Activated CD4-positive, alpha-beta T cell treated with anti-CD3 and anti-CD28 coated beads, Interleukin-2, Interleukin-4, amounts not matched to agents 100 ng/mL and 50 ng/mL, durations not matched to agents 16 hours and 8 hours (primary cell): ENCODE results near the gene NMUR1.

Experiments
- DNase-seq: peaks from one replicate; pipeline ENCODE4 v3.0.0-alpha.2; 2020; ENCODE audit warnings: low spot score

NMUR1 gene

DNA sequence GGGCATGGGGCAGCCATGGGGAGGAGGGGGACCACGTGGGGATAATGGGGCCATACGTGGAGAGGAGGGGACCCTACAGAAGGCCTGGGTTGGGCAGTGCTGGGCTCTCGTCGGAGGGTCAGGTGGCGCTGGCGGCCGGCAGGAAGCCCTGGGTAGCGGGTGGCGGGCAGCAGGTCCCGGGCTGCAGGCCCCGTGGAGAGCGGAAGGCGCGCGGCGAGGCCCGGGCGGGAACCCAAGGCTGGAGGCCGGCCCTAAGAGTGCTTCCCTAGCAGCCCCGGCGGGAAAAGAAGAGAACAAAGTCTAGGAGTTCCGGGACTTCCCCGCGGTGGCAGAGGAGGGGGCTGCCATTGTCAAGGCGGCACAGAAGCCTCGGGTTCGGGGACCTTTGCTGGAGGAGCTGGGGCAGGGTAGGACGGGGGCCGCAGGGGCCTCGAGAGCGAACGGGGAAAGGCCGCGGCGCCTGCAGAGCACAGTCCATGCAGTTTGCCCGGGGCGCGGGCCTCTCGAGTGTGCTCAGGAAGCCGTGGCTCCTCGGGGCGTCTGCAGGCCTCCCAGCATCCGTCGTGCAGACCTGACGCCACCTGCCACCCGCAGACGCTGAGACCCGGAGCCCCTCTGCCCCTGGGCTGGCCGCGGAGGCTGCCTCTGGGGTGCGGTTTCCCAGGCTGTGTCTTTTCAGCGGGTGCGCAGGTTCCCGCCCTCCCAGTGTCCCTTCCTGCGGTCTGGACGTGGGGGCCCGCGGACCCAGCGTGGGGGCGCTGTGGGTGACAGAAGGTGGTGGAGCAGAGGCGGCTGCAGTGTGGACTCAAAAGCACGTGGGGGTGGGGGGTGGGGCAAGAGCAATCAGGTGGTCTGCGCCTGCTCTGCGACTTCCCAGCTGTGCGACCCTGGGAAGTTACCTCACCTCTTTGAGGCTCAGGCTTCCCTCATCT lies 46.6 kb downstream of the NMUR1 start:
- peak; percentile 11 for DNase-seq

DNA sequence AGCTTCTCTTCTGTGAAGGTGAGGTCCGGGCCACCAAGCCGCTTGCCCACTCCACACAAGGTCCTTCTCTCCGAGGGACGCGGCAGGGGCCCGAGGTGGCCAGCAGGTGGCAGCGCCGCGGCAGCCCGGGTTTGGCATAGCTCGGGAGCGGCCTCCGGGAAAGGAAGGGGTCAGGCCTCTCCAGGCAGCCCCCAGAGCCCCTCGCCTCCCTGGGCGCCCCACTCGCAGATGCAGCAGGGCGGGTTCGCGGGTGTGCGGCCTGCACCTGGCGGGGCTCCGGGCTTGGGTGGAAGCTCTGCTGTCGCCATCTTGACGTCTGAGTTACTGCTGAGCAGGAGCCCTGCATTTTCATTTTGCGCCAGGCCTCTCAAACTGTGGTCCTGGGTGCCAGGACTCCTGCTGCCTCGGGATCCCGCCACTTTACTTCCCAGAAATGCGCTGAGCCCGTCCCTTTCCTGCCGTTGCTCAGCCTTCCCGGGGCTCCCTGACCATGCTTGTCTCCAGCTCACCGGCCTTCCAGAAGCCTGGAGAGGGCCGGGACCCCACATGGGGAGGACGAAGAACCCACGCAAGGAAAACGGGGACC lies 47.3 kb downstream of the NMUR1 start:
- peak; percentile 72 for DNase-seq

DNA sequence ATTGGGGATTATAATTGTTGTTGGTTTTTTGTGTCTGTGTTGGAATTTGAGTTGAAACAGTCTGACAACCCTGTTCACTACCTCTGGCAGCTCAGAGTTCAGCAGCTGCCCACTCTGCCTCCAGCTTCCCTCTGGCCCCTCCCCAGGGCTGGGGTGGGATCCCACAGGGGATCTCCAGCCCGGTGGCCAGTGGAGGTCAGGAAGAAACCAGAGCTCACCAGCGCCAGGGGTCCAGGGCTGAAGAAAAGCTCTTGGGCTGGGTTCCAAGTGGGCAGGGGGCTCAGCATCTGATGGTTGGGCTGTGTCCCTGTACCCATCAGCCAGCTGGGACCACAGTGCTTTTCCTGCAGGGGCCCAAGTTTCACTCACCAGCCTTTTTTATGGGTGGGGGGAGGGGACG lies 49.5 kb downstream of the NMUR1 start:
- no peak for DNase-seq

DNA sequence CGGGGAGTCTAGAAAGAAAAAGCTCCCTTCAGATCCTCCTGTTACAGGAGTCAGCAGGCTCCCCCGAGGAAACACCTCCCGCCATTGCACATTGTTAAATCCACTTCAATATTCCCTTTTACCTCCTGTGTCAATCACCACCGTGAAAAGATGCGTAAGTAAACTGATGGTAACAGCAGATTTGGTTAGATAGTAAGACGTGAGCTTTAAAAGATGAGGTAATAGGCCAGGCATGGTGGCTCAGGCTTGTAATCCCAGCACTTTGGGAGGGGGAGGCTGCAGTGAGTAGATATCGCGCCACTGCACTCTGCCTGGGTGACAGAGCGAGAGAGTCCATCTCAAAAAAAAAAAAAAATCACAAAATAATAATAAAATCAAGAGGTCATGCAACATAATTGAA lies 50.8 kb downstream of the NMUR1 start:
- no peak for DNase-seq

DNA sequence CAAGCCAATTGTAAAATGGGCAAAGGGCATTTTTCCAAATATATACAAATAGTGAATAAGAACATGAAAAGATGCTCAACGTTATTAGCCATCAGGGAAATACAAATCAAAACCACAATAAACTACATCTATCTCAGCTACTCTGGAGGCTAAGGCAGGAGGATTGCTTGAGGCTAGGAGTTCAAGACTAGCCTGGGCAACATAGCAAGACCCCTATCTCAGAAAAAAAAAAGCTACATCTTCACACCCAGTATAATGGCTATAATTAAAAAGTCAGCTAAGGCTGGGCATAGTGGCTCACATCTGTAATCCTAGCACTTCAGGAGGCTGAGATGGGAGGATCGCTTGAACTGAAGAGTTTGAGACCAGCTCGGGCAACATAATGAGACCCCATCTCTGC lies 53.3 kb downstream of the NMUR1 start:
- no peak for DNase-seq

DNA sequence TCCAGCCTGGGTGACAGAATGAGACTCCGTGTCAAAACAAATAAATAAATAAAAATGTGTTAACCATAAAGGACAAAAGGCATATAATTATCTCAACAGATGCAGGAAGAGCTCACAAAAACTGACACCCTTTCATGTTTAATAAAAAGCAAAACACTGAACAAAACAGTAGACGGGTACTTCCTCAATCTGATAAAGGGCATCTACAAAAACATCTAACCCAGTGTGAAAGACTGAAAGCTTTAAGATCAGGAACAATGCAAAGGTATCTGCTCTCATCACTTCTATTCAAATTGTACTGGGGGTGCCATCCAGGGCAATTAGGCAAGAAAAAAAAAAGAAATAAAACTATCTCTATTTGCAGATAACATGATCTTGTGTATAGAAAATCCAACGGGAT lies 54.3 kb downstream of the NMUR1 start:
- no peak for DNase-seq
